Mononuclear cell (primary cell): ENCODE results near the gene MPIG6B. TPM values are rescaled to one million over a fixed set of nuclear protein-coding genes. Genes with fewer than 3 reads are reported as not detected.

Experiments
- H3K27me3 ChIP-seq: 2 replicates; pipeline ENCODE4 v1.6.0; 2011; ENCODE audit warnings: low read length, control low read depth; ENCODE audit not compliant: insufficient read depth
- H3K4me1 ChIP-seq: 2 replicates; pipeline ENCODE4 v1.5.1; 2011; ENCODE audit warnings: mild to moderate bottlenecking, low read length, control low read depth; ENCODE audit not compliant: insufficient read depth
- H3K4me3 ChIP-seq: 2 replicates; pipeline ENCODE4 v1.5.1; 2011; ENCODE audit warnings: mild to moderate bottlenecking, low read length, moderate library complexity
- H3K9me3 ChIP-seq: 2 replicates; pipeline ENCODE4 v1.5.1; 2011; ENCODE audit warnings: low read depth, mild to moderate bottlenecking, control low read depth, low read length
- total RNA-seq: library from RNA; depleted of rRNA; stranded (reverse); fragments of >200 nt; gene quantifications from one replicate; pipeline ENCODE4 v1.2.3, GENCODE V29; 2012

Gene MPIG6B
- total RNA-seq, 1 donor = 11.5 TPM

DNA sequence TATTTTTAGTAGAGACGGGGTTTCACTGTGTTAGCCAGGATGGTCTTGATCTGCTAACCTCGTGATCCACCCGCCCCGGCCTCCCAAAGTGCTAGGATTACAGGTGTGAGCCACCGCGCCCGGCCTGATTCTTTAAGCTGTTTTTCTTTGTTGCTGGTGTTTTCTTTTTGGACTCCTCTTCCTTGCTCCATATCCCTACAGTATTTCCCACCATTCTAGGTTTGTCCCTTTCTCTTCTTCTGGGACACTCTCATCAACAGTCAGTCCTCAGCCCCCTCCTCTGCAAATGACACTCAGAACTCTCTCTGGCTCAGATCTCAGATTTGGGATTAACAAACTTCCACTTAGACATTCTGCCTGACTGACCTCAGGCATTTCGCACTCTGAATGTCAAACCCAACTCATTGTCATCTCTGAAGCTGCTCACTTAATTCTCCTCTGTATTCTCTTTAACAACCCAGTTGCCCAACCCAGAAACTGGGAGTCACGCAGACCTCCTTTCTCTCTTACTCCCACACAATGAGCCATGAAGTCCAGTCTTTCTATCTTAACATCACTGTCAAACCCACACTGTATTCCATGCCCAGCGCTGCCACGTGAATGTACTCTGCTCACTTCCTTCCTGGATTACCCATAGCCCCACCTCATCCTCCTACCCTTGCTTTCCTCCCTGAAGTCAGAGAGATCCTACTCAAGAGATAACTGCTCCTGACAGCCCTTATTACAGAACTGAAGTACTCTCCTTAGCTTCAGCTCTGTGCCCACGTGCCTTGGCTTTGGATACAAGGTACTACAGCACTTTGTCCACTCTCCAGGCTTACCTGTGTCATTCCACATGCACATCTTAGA is 2.6 kb downstream of the MPIG6B start:
- Histone ChIP-seq H3K4me1 (peaks cover 56% of the 10 kb centered on the region), H3K9me3 (no peaks in the 10 kb centered on the region), H3K4me3 (no peak overlapping the region), H3K27me3 (no peaks in the 10 kb centered on the region)

DNA sequence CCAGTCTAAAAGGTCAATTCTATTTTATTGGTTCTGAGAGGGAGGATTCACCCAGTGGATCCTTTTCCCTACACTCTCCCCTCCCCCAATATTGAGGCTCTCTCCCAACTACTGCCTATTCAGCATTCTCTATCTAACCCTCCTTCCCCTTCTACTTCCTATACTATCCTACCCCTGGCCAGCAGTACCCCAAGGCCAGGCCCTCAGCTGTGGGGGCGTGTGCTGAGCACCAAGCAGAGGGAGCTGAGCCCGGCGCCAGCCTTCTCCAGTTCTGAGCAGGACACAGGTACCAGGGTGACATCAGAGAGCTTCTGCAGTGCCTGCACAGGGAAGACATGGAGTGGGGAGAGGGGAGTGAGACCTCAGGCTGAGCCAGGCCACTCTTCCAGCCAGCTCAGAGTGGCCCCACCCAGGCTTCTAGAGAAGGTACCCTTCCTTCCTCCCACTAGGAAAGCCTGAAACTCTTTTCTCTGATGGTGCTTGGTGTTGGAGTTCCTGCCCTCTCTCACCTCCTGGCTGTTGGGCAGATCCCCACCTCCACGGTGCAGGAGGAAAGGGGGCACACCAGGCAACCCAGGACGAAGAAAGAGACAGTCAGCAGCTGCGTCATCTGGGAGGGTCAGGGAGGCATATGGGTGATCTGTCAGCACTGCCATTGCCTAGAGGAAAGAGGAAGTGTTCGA is 4.0 kb downstream of the MPIG6B start:
- H3K9me3 ChIP-seq = no peaks in the 10 kb centered on the region
- no peaks in the 10 kb centered on the region for H3K27me3 ChIP-seq
- H3K4me3 ChIP-seq = no peak overlapping the region
- H3K4me1 ChIP-seq = peaks cover 64% of the 10 kb centered on the region

DNA sequence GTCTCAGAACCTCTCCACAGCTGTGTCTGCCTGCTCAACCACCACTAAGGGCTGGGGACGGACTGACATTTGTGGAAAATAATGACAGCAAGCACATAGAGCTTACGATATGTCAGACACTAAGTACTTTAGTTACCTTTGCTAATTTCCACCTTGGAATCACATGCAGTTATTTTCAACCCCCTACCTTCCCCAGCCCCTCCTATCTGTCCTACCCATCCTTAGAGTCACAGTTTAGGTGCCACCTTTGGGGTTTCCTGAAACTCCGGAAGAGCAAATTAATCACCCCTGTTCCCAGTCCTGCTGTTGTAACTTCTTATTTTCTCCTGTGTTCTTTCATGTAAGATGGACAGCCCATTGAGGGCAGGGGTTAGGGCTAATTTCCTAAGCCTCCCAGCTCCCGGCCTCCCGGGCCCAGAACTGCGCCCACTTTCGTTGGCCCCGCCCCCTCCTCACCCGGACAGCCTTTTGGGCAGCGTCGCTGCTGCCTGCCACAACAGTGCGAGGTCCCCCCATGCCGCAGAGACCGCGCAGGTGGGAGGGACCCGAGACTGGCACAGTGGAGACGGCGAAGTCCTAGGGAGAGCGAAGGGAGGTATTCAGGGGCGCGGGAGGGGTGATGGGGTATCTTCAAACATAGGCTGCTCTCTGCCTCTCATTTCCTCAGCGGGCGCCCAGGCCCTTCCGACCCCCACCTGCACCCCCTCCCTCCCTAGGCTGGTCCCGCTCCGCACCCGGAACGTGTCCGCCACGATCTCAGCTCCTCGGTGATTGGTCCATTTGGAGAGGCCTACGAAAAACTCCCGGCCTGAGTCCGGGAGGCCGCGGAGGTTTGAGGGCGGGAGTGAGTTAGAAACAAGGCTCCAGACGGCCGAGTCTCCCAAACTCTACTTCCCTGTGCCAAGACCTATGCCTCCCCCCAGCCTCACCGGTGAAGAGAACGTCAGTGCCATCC is 4.8 kb downstream of the MPIG6B start:
- Histone ChIP-seq H3K4me1 (peaks cover 71% of the 10 kb centered on the region), H3K4me3 (no peak overlapping the region), H3K27me3 (no peaks in the 10 kb centered on the region), H3K9me3 (no peaks in the 10 kb centered on the region)

DNA sequence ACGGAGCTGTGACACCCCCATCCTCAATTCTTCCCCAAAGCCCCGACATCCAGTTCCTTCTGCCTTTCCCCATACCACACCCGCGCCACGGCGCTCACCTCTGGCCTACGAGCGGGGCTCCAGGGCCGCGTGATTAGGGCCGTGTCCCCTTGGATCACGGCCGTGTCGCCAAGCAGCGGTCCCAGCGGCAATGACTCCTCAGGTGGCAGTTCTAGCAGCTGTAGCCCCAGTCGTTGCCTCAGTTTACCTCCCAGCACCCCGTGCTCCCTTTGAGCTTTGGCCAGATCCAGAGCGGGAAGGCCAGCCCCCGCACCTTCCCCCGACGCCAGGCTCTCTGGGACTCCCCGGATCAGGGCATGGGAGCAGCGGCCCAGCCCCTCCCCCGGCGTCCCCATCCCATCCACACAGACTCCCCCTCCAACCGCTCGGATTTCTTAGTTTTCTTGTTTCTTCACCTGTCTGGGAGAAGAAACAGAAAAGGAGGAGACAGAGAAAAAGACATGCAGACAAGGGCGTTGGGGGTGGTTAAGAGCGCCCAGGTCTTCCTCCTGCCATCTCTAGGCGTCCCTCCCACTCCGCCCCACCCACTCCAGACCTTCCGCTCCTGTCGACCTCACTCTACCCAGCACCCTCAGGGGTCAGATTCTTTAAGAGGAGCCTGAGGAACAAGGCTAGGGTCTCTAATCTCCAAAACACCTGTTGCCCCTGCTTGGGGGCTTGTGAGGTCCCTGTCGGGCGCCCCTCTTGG is 5.8 kb downstream of the MPIG6B start, which contains the start of gene DDAH2:
Gene DDAH2, minus strand, starts transcription at position 533 of the 748 bp plus-strand sequence. Its CDS starts 138 bp downstream, at position 395.
- Histone ChIP-seq H3K9me3 (no peaks in the 10 kb centered on the region), H3K4me3 (peak within 1 kb of the TSS; percentile 73), H3K27me3 (no peaks in the 10 kb centered on the region), H3K4me1 (peaks cover 77% of the 10 kb centered on the region)

DNA sequence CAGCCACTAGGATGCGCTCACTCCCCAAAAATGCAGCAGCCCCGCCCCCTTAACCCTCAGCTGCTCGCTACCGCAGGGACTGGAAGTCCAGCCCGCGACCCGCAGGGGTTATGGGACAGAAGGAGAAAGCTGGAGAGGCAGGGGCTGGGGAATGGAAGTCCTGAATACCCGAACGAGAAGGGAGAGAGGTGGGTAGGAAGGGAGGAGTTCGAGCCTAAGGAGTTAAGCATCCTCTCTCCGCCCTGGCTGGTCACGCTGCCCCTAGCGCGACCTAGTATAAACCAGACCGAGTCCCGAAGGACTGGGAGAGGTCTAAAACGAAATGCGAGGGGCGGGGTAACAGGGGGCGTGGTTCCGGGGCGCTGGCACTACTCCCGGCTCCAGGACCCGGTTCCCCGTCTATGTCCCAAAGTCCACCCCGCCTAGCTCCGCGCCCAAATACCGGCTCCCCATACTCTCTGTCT is 6.4 kb downstream of the MPIG6B start:
- H3K27me3 ChIP-seq = no peaks in the 10 kb centered on the region
- peaks cover 83% of the 10 kb centered on the region for H3K4me1 ChIP-seq
- no peaks in the 10 kb centered on the region for H3K9me3 ChIP-seq
- H3K4me3 ChIP-seq = peak overlapping the region; percentile 73

DNA sequence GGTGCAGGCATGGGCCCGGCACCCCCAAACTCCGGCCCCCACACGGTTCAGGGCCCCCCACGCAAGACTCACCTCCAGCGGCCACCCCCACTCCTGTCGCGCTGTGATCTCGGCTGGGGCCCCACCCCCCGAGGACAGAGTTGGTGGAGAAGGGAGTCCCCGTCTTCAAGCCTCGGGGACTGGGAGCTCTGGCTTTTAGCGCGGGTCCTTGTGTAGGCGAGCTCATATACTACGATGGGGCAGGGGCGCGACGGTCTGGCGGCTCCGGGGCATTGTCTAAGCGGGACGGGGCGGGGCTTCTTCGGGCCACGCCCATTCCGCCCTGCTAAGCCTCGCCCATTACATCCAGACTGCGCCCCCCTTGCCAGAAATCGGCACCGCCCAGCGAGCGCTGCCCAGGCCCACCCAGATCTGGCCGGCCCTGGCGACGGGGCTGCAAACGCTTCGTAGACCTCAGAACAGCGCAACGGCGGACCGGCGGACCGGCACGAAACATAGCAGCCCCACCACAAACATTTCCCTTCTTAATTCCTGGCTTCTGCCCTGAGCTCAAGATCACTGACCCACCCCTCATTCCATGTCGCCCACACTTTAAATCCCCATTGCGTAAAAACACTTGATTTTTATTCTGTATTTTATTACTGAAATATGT is 6.9 kb downstream of the MPIG6B start:
- H3K4me1 ChIP-seq = peaks cover 85% of the 10 kb centered on the region
- no peaks in the 10 kb centered on the region for H3K27me3 ChIP-seq
- no peaks in the 10 kb centered on the region for H3K9me3 ChIP-seq
- peak overlapping the region; percentile 73 for H3K4me3 ChIP-seq

DNA sequence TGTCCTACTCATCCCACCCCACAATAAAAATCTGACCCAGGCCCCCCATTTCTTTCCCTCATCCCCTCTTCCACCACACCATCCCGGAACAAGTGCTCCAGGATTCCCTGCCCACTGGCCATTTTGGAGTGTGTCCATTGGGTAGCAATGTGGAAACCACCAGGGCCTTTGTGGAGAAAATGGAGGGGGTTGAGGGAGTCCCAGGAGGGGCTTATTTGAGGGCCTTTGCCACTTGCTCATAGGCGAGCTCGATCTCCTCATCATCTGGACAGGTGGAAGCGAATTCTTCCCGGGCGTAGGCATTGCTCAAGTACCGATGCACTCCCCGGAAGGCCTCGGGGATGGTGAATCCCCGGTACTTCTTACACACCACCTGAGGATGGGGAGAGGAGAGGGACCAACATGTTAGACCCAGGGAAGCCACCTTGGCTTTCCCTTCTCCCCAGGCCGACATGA is 7.5 kb downstream of the MPIG6B start:
- Histone ChIP-seq H3K27me3 (no peaks in the 10 kb centered on the region), H3K9me3 (no peaks in the 10 kb centered on the region), H3K4me3 (no peak overlapping the region), H3K4me1 (peaks cover 83% of the 10 kb centered on the region)

DNA sequence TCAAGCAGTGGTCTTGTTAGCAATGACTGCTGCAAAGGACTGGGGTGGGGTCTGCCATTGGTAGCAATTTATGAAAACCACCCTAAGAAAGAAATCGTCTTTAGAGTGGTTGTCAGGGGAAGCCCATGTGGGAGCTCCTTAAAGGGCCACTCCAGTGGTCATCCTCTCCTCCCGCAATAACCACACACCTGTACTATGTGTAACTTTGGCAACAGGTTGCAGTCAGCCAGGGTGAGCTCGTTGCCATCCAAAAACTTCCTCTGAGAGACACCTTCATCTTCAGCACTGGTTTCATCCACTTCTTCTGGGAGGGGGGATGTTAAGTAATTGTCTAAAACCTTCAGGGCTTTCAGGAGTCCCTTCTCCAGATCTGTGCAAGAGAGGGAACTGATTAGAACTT is 8.9 kb downstream of the MPIG6B start:
- Histone ChIP-seq H3K9me3 (no peaks in the 10 kb centered on the region), H3K4me3 (no peak overlapping the region), H3K4me1 (peaks cover 77% of the 10 kb centered on the region), H3K27me3 (no peaks in the 10 kb centered on the region)

DNA sequence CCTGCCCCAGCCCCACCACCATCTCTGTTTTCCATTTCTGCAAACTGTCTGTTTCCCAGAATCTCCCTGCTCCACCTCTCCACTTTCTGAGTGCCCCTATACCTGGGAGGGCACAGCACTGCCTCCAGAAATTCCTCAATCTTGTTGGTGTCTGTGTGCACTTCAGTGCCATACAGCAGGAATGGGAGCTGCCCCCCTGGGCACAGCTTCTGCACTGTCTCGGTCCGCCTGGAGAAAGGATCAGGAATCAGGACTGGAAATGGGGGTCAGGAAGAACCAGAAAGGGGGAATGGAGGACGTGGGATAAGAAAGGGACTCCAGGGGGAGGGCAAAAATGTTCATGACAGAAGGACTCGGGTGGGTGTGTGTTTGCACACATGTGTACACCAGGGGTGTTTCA is 10.6 kb downstream of the MPIG6B start:
- H3K4me1 ChIP-seq = peaks cover 77% of the 10 kb centered on the region
- no peak overlapping the region for H3K4me3 ChIP-seq
- no peaks in the 10 kb centered on the region for H3K27me3 ChIP-seq
- H3K9me3 ChIP-seq = no peaks in the 10 kb centered on the region

DNA sequence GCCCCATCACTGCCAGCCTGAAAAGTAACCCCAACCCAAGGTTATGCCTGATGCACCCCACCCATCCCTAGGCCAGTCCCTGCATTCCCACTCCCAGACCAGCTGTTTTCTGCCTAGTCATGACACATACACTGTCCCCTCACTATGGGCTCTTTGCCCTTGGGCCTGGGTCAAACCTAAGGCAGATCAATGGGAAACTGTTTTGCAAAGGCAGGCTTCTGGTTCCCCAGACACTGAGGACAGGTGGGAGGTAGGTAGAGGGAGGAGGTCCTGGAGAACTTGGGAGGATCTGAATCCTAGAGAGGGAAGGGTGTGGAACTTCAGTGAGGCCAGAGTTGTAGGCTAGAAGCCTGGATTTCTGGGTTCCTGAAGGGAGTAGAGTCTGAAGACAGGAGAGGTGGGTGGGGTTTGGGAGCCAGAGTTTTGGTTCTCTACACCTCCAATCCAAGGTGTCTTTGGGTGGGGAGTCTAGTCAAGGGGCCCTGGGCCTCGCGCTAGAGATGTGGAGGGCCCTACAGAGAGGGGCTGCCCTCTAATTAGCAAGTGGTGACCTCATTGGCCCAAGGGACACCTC is 11.2 kb downstream of the MPIG6B start:
- Histone ChIP-seq H3K9me3 (no peaks in the 10 kb centered on the region), H3K4me3 (peak overlapping the region; percentile 92), H3K4me1 (peaks cover 77% of the 10 kb centered on the region), H3K27me3 (no peaks in the 10 kb centered on the region)

DNA sequence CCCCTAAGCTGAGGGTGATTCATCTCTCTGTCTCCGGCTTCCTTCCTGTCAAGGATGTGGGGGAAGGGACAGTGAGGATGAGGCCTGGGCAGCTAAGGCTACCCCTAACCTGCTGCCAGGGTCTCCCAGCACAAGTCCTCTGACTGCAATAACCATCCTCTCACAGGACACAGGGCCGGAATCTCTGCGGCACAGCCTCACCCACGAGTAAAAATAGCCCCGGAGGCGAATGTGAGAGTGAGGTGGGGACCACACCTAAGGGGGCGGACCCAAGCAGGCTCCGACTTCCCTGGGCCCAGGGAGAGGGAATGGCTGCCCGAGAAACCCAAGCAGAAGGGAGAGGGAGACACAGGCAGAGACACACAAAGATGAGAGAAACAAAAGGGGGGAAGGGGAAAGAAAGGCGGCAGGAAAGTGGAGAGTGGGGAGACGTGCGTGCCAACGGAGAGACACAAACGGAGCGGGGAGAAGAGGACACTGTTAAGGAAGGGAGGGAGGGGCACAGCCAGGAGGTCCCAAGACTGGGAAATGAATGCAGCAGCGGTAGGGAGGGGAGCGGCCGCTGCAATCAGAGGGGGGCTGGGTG is 11.7 kb downstream of the MPIG6B start:
- Histone ChIP-seq H3K4me1 (peaks cover 75% of the 10 kb centered on the region), H3K9me3 (no peaks in the 10 kb centered on the region), H3K4me3 (peak overlapping the region; percentile 92), H3K27me3 (no peaks in the 10 kb centered on the region)

DNA sequence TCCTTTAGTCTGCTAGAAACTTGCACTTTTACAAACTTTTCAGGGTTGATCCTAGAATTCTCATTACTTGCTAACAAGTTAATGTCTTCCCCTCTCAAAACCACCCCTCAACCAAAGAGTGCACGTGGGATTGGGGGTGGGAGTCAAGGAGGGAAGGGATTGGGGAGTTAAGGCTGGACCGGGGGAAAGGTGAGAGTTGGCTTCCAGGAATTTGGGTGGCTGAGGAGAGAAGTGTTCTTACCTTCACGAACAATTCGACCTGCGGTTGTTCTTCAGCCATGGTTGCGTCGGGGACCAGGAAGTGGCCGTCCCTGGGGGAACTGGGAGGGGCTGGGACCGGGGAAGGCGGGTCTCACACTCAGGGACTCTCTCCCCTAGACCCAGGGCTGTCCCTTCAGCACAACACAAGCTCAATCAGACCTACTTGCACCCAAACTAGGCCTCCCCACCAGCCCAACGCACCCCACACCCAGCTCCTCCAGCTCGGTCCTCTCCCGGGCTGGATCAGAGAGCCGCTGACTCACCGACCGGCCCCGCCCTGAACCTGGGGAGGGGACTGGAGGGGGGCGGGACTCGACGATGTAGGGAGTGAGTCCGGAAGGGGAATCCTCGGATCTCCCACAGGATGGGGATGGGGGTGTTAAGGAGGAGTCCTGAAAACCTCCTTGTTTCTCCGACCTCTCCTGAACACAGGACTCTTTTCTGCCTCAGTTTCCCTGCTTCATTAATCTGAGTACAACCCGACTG is 13.0 kb downstream of the MPIG6B start, which contains the start of gene CLIC1:
Gene CLIC1, minus strand, starts transcription at position 510 of the 747 bp plus-strand sequence. Its CDS starts 230 bp downstream, at position 280.
- Histone ChIP-seq H3K9me3 (no peaks in the 10 kb centered on the region), H3K27me3 (no peaks in the 10 kb centered on the region), H3K4me3 (peak within 1 kb of the TSS; percentile 92), H3K4me1 (peaks cover 72% of the 10 kb centered on the region)
